ENCODE results near the gene PCDHAC2. TPM values are rescaled to one million over a fixed set of nuclear protein-coding genes. Genes with fewer than 3 reads are reported as not detected.
A peak's percentile ranks its signal among the peaks of the same experiment; 100 is the strongest.

PCDHAC2 gene
- polyA plus RNA-seq, 2 of the 4 experiments (the other 2 are of a cell fraction) = 1.2 to 5.3 TPM

GRCh38 chr5:140967226-140967893 is 1.1 kb downstream of the PCDHAC2 start:
- CTCF ChIA-PET = interaction anchor here (0.9 to 3.2 kb wide), 5 partner anchors 34 to 160 kb away, joined by 3 to 18 read pairs (median 9); partner anchors contain the start of genes PCDHA4 and PCDHAC1
- Histone ChIP-seq H3K9me3 (no peaks in the 10 kb centered on the region), H3K4me1 (peaks cover 7% of the 10 kb centered on the region; the same call in 1 of the 3 replicates), H3K27ac (no peak overlapping the region; a peak in 1 of 6 replicates), H3K4me3 (peak overlapping the region; percentile 53; the same call in 2 of the 3 replicates), H3K4me2 (peak overlapping the region; percentile 77)
- TF ChIP-seq FOXS1 (CRISPR knock-in tag; IDR thresholded peaks at IDR 0.05) (no peak), JUN (IDR thresholded peaks at IDR 0.05) (no peak), HMGXB4 (CRISPR knock-in tag; IDR thresholded peaks at IDR 0.05; ENCODE audit: borderline replicate concordance) (no peak), CHD2 (IDR thresholded peaks at IDR 0.05; ENCODE audit: low read length, partially characterized antibody) (no peak)
- 95% methylated on average over 34 of the region's 34 CpGs for WGBS (ENCODE audit: missing lambda C conversion rate)
- DNase-seq (ENCODE audit: low read depth in 1 of 2, low spot score in 1 of 2) (no peak), ATAC-seq (no peak), FAIRE-seq (no peak)
- POLR2A ChIA-PET = interaction anchor here (1.9 kb wide), 1 partner anchor 34 kb away, joined by 5 read pairs; no protein-coding TSS in a partner anchor

GRCh38 chr5:140969880-140970279 is 3.6 kb downstream of the PCDHAC2 start:
- DNase-seq (ENCODE audit: low read depth in 1 of 2, low spot score in 1 of 2) = no peak
- Histone ChIP-seq H3K4me2 (no peak overlapping the region), H3K4me3 (no peak overlapping the region), H3K27ac (no peak overlapping the region), H3K4me1 (peaks cover 7% of the 10 kb centered on the region; the same call in 1 of the 3 replicates), H3K9me3 (no peaks in the 10 kb centered on the region)
- ChIA-PET POLR2A (no interaction called here), CTCF (interaction anchor here (0.6 to 1.4 kb wide), 5 partner anchors 21 to 94 kb away, joined by 3 to 6 read pairs (median 3); partner anchors contain the start of genes PCDHA12 and PCDHAC1)
- no peak for ATAC-seq
- no peak for TF ChIP-seq HOXB5 (CRISPR knock-in tag; IDR thresholded peaks at IDR 0.05)
- TF ChIP-seq RARB (CRISPR knock-in tag; IDR thresholded peaks at IDR 0.05) = no peak
- no peak for TF ChIP-seq NPAS2 (CRISPR knock-in tag; IDR thresholded peaks at IDR 0.05; ENCODE audit: borderline replicate concordance)
- no peak for TF ChIP-seq TFCP2L1 (CRISPR knock-in tag; IDR thresholded peaks at IDR 0.05)
- no peak for TF ChIP-seq MYC (IDR thresholded peaks at IDR 0.05; ENCODE audit: borderline replicate concordance, low read length)
- TF ChIP-seq EHF (CRISPR knock-in tag; IDR thresholded peaks at IDR 0.05) = no peak
- no peak for TF ChIP-seq USF2 (IDR thresholded peaks at IDR 0.05)
- no peak for TF ChIP-seq CBX8 (IDR thresholded peaks at IDR 0.05)
- TF ChIP-seq ZSCAN20 (CRISPR knock-in tag; IDR thresholded peaks at IDR 0.05) = no peak
- TF ChIP-seq PBX3 (IDR thresholded peaks at IDR 0.05) = no peak
- no peak for TF ChIP-seq POLR2AphosphoS2 (conservative IDR thresholded peaks at IDR 0.05; ENCODE audit: low read length)
- no peak for TF ChIP-seq RCOR1 (IDR thresholded peaks at IDR 0.05; ENCODE audit: low read depth, low read length)
- no peak for TF ChIP-seq JUN (IDR thresholded peaks at IDR 0.05)
- TF ChIP-seq CEBPB (IDR thresholded peaks at IDR 0.05) = no peak
- no peak for TF ChIP-seq CBX2 (IDR thresholded peaks at IDR 0.05; ENCODE audit: borderline replicate concordance, low read depth)
- no peak for TF ChIP-seq CTCF (IDR thresholded peaks at IDR 0.05)
- FAIRE-seq = no peak

Measured in A549 (cell line).